22Rv1 (cell line): ENCODE results near the gene TTC7B.

Experiments
- H3K27ac ChIP-seq: fragments of 450-650 bp; 2 replicates; pipeline ENCODE4 v1.5.1; 2017
- ZFX ChIP-seq: fragments of 450-650 bp; IDR thresholded peaks from 2 replicates; pipeline ENCODE4 v1.6.1; 2017; ENCODE audit warnings: antibody characterized with exemption, borderline replicate concordance
- TF ChIP-seq, protein P1 (sequence below): fragments of 450-650 bp; IDR thresholded peaks from 2 replicates; pipeline ENCODE4 v1.5.1; 2017; ENCODE audit warnings: mild to moderate bottlenecking

TTC7B gene

DNA sequence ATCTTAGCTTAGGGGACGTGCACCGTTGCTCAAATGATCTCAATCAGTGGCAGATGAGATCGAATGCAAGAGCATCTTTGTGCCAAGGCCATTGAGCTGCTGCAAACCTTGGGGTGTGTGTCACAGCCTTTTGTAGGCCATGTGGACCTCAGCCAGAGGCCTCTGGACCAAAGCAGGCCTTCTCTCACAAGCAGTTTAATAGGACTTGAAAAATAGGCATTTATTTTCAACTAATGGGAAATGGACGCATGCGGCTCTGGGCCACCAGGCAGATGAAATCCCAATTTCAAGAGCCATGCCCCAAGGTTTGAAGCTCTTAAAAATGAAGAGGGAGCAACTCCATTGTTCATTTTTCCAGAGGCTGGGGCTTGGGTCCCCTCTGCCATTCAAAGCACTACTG lies 87.3 kb downstream of the TTC7B start:
- TF ChIP-seq, protein P1, sequence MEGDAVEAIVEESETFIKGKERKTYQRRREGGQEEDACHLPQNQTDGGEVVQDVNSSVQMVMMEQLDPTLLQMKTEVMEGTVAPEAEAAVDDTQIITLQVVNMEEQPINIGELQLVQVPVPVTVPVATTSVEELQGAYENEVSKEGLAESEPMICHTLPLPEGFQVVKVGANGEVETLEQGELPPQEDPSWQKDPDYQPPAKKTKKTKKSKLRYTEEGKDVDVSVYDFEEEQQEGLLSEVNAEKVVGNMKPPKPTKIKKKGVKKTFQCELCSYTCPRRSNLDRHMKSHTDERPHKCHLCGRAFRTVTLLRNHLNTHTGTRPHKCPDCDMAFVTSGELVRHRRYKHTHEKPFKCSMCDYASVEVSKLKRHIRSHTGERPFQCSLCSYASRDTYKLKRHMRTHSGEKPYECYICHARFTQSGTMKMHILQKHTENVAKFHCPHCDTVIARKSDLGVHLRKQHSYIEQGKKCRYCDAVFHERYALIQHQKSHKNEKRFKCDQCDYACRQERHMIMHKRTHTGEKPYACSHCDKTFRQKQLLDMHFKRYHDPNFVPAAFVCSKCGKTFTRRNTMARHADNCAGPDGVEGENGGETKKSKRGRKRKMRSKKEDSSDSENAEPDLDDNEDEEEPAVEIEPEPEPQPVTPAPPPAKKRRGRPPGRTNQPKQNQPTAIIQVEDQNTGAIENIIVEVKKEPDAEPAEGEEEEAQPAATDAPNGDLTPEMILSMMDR = no peak
- TF ChIP-seq ZFX = no peak
- H3K27ac ChIP-seq = no peak overlapping the region

DNA sequence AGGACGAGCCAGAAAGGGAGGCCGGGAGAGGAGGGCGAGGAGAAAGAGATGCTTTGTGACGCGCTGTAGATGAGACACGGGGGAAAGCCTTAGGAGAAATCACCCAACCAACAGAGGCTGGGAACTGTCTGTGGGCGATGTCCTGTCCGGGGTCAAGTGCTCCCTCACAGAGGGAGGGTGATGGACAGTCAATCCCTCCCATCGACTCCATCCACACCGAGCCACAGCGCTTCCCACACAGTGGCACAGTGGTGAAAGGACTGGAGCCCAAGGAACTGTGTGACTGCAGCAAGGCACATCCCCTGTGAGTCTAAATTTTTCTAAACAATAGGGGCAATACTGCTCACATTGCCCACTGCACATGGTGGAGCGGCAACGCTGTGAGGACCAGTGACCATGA lies 89.1 kb downstream of the TTC7B start:
- TF ChIP-seq, protein P1 = no peak
- TF ChIP-seq ZFX = no peak
- no peak overlapping the region for H3K27ac ChIP-seq

DNA sequence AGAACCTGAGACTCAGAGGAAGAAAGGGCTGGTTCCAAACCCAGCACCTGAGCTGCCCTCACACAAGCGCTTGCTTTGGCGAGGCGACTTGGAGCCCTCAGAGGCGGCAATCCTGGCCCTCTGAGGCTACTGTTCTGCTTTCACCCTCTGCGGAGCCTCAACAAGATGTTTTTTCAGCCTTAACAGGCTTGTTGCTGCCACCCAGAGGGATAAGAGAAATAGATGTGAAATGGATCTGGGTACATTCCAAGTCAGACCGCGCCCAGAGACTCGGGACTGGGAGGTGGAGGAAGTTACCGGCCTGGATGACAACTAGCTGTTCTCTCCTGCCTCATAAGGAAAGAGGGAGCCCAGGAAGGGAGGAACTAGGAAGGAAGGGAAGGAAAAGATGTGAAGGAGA lies 89.6 kb downstream of the TTC7B start:
- TF ChIP-seq, protein P1 = no peak
- TF ChIP-seq ZFX = no peak
- no peak overlapping the region for H3K27ac ChIP-seq

DNA sequence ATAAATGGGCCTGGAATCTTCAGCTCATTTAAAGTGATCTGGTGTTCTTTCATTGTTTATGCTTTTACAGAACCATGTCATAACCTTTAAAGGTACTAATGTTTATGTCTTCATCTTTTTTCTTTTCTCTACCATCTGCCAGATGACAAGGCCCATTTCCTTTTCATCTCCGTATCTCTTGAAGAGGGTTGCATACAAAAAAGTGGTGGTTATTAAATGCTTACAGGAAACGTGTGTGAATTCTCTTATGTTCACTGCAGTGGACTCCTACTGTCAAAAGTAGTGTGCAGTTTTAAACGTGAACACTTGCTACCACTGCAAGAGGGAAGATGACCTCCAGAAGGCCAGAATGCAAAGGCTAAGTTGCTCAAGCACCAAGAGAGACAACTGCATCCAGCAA lies 91.4 kb downstream of the TTC7B start:
- no peak for TF ChIP-seq ZFX
- TF ChIP-seq, protein P1 = no peak
- H3K27ac ChIP-seq = no peak overlapping the region

DNA sequence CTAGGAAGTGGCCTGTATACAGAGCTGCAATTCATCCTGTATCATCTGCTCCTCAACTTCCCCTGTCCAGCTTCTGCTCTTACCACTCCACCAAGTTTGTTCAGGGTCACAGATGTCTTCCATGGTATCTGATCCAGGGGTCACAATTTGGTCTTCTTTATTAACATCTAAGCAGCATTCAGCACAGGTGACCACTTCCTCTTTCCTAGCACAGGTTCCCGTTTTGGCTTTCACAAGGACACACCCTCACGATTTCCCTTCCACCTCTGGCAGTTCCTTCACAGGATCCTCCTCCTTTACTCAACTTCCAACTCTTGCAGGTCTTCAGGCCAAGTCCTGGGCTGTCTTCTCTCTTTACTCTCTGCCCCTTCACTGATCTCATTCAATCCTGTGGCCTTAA lies 93.6 kb downstream of the TTC7B start:
- TF ChIP-seq ZFX = no peak
- TF ChIP-seq, protein P1 = no peak
- no peak overlapping the region for H3K27ac ChIP-seq

DNA sequence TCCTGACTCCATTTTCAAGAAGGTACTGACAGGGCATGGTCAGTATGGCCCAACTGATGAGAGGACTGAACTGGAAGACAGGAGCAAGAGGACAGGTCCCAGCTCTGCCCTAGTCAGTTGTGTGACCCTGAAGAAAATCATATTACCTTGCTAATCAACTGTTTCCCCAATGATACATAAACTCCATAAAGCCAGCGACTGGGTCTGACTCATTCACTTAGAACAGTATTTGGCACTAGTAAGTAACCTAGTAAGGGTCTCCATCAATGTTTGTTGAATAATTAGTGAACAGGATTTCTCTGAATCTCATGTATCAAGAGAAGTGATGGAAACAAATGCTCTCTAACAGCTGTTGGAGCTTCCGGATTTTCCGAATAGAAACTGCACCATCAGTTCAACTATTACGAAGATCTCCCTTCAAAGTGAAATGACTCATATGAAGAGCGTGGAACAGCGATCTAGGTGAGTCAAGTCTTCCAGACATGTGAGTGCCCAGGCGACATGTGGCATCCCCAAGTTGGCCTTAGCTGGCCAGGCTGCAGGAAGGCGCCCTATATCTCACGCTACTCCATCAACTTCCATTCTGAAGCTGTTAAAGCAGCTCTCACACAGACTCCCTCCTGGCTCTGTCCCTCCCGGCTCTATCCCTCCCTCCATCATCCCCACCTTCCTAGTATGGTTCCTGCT lies 94.5 kb downstream of the TTC7B start:
- H3K27ac ChIP-seq = no peak overlapping the region
- no peak for TF ChIP-seq ZFX
- TF ChIP-seq, protein P1 = no peak

DNA sequence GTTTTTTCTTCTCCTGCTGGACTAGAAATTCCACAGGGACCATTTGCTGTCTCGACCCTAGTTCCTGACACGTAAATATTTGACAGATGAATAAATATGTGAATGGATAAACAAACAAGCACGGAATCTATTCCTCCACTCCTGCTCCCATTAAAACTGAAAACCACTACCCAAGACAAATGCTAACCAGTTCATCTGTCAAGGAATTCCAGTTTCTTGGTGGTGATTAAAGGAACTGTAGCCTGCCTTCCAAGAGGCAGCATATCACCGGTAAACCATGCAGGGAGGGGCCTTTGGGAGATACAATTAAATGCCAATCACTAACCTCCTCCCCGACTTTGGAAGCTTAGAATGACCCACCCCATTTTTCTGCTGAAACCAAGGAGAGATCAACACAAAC lies 95.4 kb downstream of the TTC7B start:
- no peak overlapping the region for H3K27ac ChIP-seq
- no peak for TF ChIP-seq ZFX
- TF ChIP-seq, protein P1 = no peak
